GM21825 (cell line): ENCODE data around the gene GPA33.
"Not testable (repeated sequence)": the region's sequence is repeated elsewhere in the genome, so short reads cannot be mapped to it uniquely, and the experiment has no call there.

ENCODE experiments used
- ATAC-seq: cut with Tn5 transposase; IDR thresholded peaks from one replicate; pipeline ENCODE4 v1.9.1; 2021; ENCODE audit warnings: mild to moderate bottlenecking, moderate library complexity; ENCODE audit not compliant: unreplicated experiment

Gene GPA33

GRCh38 chr1:167059045-167059808, 30.9 kb downstream of the GPA33 start:
- no peak for ATAC-seq

GRCh38 chr1:167057241-167057688, 32.9 kb downstream of the GPA33 start:
- no peak for ATAC-seq

GRCh38 chr1:167056529-167057231, 33.5 kb downstream of the GPA33 start:
- ATAC-seq, result no peak

GRCh38 chr1:167054946-167055630, 35.1 kb downstream of the GPA33 start:
- ATAC-seq, result no peak

- no peak for ATAC-seq
These were observed 35.6 kb downstream of the GPA33 start for GRCh38 chr1:167054531-167054930.

- no peak for ATAC-seq
These were observed 37.8 kb downstream of the GPA33 start for GRCh38 chr1:167052389-167052788.

GRCh38 chr1:167051907-167052306, 38.3 kb downstream of the GPA33 start:
- no peak for ATAC-seq

GRCh38 chr1:167043752-167044488, 46.3 kb downstream of the GPA33 start:
- peak; percentile 99 for ATAC-seq

GRCh38 chr1:167033646-167034045, 56.5 kb downstream of the GPA33 start:
- ATAC-seq, result no peak

- not testable (repeated sequence) for ATAC-seq
These were observed 60.6 kb downstream of the GPA33 start for GRCh38 chr1:167029553-167029952.

GRCh38 chr1:167022384-167022783, 67.8 kb downstream of the GPA33 start:
- no peak for ATAC-seq

- no peak for ATAC-seq
These were observed 74.0 kb downstream of the GPA33 start for GRCh38 chr1:167016100-167016750.

- ATAC-seq, result no peak
These were observed 76.9 kb downstream of the GPA33 start for GRCh38 chr1:167013108-167013929.

GRCh38 chr1:167012570-167012969, 77.6 kb downstream of the GPA33 start:
- no peak for ATAC-seq

GRCh38 chr1:167011560-167012191, 78.5 kb downstream of the GPA33 start:
- no peak for ATAC-seq

- ATAC-seq, result no peak
These were observed 86.5 kb downstream of the GPA33 start for GRCh38 chr1:167003711-167004110.
